K562 (cell line): ENCODE data around the gene HOXA10.

Experiments
- GABPA ChIP-seq: fragments of 200-800 bp; sonication (Bioruptor generic); conservative IDR thresholded peaks from 2 replicates; pipeline ENCODE4 v1.6.1; 2016; ENCODE audit warnings: low read depth, missing genetic modification characterization, missing compliant biosample characterization
- PHF20 ChIP-seq: fragments of 450-650 bp; IDR thresholded peaks from 2 replicates; pipeline ENCODE4 v1.6.1; 2018; ENCODE audit not compliant: partially characterized antibody
- POLR2A ChIP-seq: fragments of 450-650 bp; conservative IDR thresholded peaks from 2 replicates; pipeline ENCODE4 v1.6.1; 2016
- POLR2AphosphoS2 ChIP-seq: IDR thresholded peaks from 2 replicates; pipeline ENCODE4 v1.6.1; 2012; ENCODE audit warnings: low read length, improper control_type of control experiment
- RB1 ChIP-seq: fragments of 450-650 bp; IDR thresholded peaks from 2 replicates; pipeline ENCODE4 v1.6.1; 2017; ENCODE audit warnings: low read depth, mild to moderate bottlenecking
- ZKSCAN8 ChIP-seq: fragments of 200-800 bp; sonication (Bioruptor generic); IDR thresholded peaks from 2 replicates; pipeline ENCODE4 v1.6.1; 2016; ENCODE audit warnings: missing genetic modification characterization, missing compliant biosample characterization
- ZNF134 ChIP-seq: fragments of 250-450 bp; sonication (Bioruptor Pico); conservative IDR thresholded peaks from 2 replicates; pipeline ENCODE4 v1.4.0; 2020
- TF ChIP-seq, protein P1 (sequence below): fragments of 450-650 bp; formaldehyde crosslinking; IDR thresholded peaks from 2 replicates; pipeline ENCODE4 v1.4.0; 2020; ENCODE audit warnings: mild to moderate bottlenecking, moderate library complexity
- TF ChIP-seq, protein P2 (sequence below): sonication (generic); formaldehyde crosslinking; IDR thresholded peaks from 2 replicates; pipeline ENCODE4 v1.8.0; 2022; ENCODE audit warnings: missing genetic modification reagents, mild to moderate bottlenecking, borderline replicate concordance
- TF ChIP-seq, protein P3 (sequence below): sonication (generic); formaldehyde crosslinking; IDR thresholded peaks from 2 replicates; pipeline ENCODE4 v1.8.0; 2022; ENCODE audit warnings: mild to moderate bottlenecking, missing genetic modification reagents, borderline replicate concordance

DNA sequence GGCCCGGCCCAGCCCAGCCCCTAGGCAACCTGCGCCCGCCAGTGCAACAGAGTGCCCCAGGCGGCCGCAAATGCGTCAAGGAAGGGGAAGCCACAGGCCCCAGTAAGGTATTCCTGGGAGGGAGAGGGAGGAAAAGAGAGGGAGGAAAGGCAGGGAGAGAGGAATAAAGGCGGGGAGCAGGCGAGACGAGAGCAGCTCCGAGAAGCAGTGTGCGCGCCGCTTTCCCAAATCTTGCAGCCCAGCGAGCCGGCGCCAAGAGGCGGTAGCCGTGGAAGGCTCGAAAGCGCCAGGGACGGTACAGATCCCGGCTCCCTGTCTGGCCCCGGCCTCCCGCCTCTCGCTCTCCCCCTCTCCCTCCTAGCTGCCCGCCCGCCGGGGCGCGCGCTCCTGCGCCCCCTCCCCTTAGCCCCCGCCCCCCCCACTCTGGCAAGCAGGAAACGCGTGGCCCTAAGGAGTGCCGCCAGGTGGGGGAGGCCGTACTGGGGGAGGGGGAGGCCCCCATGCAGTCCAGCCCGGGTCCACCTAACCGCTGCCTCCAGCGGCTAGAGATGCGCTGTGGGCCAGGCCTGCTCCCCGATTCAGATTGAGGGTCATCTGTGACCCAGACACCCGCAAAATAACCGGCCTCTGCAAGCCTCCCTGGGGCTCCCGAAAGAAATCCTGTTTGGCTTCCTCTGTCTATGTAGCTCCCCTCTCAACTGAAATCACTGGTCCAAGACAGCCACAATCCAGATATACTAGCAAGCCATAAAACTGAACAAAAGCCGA, 4.3 kb downstream of the HOXA10 start:
- TF ChIP-seq GABPA (no peak), PHF20 (no peak), ZKSCAN8 (CRISPR knock-in tag) (no peak), POLR2AphosphoS2 (no peak), POLR2A (no peak), RB1 (no peak), ZNF134 (CRISPR knock-in tag) (no peak)
- TF ChIP-seq, protein P1, sequence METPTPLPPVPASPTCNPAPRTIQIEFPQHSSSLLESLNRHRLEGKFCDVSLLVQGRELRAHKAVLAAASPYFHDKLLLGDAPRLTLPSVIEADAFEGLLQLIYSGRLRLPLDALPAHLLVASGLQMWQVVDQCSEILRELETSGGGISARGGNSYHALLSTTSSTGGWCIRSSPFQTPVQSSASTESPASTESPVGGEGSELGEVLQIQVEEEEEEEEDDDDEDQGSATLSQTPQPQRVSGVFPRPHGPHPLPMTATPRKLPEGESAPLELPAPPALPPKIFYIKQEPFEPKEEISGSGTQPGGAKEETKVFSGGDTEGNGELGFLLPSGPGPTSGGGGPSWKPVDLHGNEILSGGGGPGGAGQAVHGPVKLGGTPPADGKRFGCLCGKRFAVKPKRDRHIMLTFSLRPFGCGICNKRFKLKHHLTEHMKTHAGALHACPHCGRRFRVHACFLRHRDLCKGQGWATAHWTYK (CRISPR knock-in tag) = no peak
- TF ChIP-seq, protein P2, sequence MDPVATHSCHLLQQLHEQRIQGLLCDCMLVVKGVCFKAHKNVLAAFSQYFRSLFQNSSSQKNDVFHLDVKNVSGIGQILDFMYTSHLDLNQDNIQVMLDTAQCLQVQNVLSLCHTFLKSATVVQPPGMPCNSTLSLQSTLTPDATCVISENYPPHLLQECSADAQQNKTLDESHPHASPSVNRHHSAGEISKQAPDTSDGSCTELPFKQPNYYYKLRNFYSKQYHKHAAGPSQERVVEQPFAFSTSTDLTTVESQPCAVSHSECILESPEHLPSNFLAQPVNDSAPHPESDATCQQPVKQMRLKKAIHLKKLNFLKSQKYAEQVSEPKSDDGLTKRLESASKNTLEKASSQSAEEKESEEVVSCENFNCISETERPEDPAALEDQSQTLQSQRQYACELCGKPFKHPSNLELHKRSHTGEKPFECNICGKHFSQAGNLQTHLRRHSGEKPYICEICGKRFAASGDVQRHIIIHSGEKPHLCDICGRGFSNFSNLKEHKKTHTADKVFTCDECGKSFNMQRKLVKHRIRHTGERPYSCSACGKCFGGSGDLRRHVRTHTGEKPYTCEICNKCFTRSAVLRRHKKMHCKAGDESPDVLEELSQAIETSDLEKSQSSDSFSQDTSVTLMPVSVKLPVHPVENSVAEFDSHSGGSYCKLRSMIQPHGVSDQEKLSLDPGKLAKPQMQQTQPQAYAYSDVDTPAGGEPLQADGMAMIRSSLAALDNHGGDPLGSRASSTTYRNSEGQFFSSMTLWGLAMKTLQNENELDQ (CRISPR knock-in tag) = no peak
- TF ChIP-seq, protein P3, sequence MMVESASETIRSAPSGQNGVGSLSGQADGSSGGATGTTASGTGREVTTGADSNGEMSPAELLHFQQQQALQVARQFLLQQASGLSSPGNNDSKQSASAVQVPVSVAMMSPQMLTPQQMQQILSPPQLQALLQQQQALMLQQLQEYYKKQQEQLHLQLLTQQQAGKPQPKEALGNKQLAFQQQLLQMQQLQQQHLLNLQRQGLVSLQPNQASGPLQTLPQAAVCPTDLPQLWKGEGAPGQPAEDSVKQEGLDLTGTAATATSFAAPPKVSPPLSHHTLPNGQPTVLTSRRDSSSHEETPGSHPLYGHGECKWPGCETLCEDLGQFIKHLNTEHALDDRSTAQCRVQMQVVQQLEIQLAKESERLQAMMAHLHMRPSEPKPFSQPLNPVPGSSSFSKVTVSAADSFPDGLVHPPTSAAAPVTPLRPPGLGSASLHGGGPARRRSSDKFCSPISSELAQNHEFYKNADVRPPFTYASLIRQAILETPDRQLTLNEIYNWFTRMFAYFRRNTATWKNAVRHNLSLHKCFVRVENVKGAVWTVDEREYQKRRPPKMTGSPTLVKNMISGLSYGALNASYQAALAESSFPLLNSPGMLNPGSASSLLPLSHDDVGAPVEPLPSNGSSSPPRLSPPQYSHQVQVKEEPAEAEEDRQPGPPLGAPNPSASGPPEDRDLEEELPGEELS (CRISPR knock-in tag) = no peak
